Mesenchymal stem cell (in vitro differentiated cells and primary cell): ENCODE measurements around the gene ATP6V0E2.
A peak's percentile ranks its signal among the peaks of the same experiment; 100 is the strongest.

ENCODE experiments used
- DNase-seq: peaks from one replicate; pipeline ENCODE4 v3.0.0-alpha.2; 2013
- H2AFZ ChIP-seq: one replicate; pipeline ENCODE4 v1.6.1; 2013; ENCODE audit warnings: low read depth, mild to moderate bottlenecking, control low read depth, inconsistent platforms, low read length, moderate library complexity
- H2AK5ac ChIP-seq: 2 replicates; pipeline ENCODE4 v1.6.1; 2013; ENCODE audit warnings: low read length, moderate library complexity, mild to moderate bottlenecking, inconsistent platforms; ENCODE audit not compliant: severe bottlenecking
- H2BK120ac ChIP-seq: one replicate; pipeline ENCODE4 v1.6.1; 2013; ENCODE audit warnings: low read depth, mild to moderate bottlenecking, inconsistent platforms, low read length, moderate library complexity
- H2BK12ac ChIP-seq, 2 experiments: one replicate each; pipeline ENCODE4 v1.6.1; 2013; ENCODE audit warnings: inconsistent platforms in 2 of 2, low read length in 2 of 2, mild to moderate bottlenecking in 2 of 2, moderate library complexity in 2 of 2, control low read depth in 1 of 2
- H2BK15ac ChIP-seq: one replicate; pipeline ENCODE4 v1.6.1; 2013; ENCODE audit warnings: mild to moderate bottlenecking, low read depth, inconsistent platforms; ENCODE audit not compliant: poor library complexity, severe bottlenecking
- H2BK5ac ChIP-seq: 2 replicates; pipeline ENCODE4 v1.6.1; 2013; ENCODE audit warnings: low read depth, mild to moderate bottlenecking, low read length, control low read depth, inconsistent platforms; ENCODE audit not compliant: poor library complexity, severe bottlenecking
- H3K14ac ChIP-seq, 2 experiments: one replicate each; pipeline ENCODE4 v1.6.1; 2013; ENCODE audit warnings: inconsistent platforms in 2 of 2, low read length in 2 of 2, control low read depth in 1 of 2, mild to moderate bottlenecking in 1 of 2, moderate library complexity in 1 of 2
- H3K18ac ChIP-seq, 2 experiments: one replicate each; pipeline ENCODE4 v1.6.1; 2013; ENCODE audit warnings: inconsistent platforms in 2 of 2, low read length in 2 of 2, control low read depth in 1 of 2, low read depth in 1 of 2, mild to moderate bottlenecking in 1 of 2
- H3K23ac ChIP-seq, 2 experiments: one replicate each; pipeline ENCODE4 v1.6.1; 2013; ENCODE audit warnings: inconsistent platforms in 2 of 2, low read length in 2 of 2, mild to moderate bottlenecking in 2 of 2, moderate library complexity in 2 of 2, control low read depth in 1 of 2
- H3K27ac ChIP-seq: 2 replicates; pipeline ENCODE4 v1.5.1; 2013; ENCODE audit warnings: mild to moderate bottlenecking, moderate library complexity, low read length, control low read depth, inconsistent platforms; ENCODE audit not compliant: poor library complexity, severe bottlenecking
- H3K27me3 ChIP-seq, 2 experiments: 2 replicates each; pipeline versions ENCODE4 v1.6.1 to v1.7.0; 2013; ENCODE audit warnings: low read length in 2 of 2, mild to moderate bottlenecking in 2 of 2, moderate library complexity in 2 of 2, control low read depth in 1 of 2, inconsistent platforms in 1 of 2; ENCODE audit not compliant: control insufficient read depth in 1 of 2, insufficient read depth in 1 of 2
- H3K36me3 ChIP-seq, 2 experiments: 2 replicates each; pipeline versions ENCODE4 v1.6.1 to v1.7.0; 2013; ENCODE audit warnings: low read length in 2 of 2, control low read depth in 1 of 2, inconsistent platforms in 1 of 2, low read depth in 1 of 2, mild to moderate bottlenecking in 1 of 2; ENCODE audit not compliant: insufficient read depth in 2 of 2, control insufficient read depth in 1 of 2
- H3K4ac ChIP-seq, 2 experiments: one replicate each; pipeline ENCODE4 v1.6.1; 2013; ENCODE audit warnings: inconsistent platforms in 2 of 2, low read length in 2 of 2, mild to moderate bottlenecking in 2 of 2, moderate library complexity in 2 of 2, control low read depth in 1 of 2, low read depth in 1 of 2
- H3K4me1 ChIP-seq: 2 replicates; pipeline ENCODE4 v1.6.1; 2013; ENCODE audit warnings: low read depth, low read length, control low read depth; ENCODE audit not compliant: control insufficient read depth, insufficient read depth
- H3K4me2 ChIP-seq: 2 replicates; pipeline ENCODE4 v1.6.1; 2013; ENCODE audit warnings: low read length, mild to moderate bottlenecking, inconsistent platforms; ENCODE audit not compliant: poor library complexity, severe bottlenecking
- H3K4me3 ChIP-seq, 2 experiments: 2 replicates each; pipeline versions ENCODE4 v1.5.1 to v1.7.0; 2013; ENCODE audit warnings: low read length in 2 of 2, mild to moderate bottlenecking in 2 of 2, control low read depth in 1 of 2, low read depth in 1 of 2; ENCODE audit not compliant: insufficient read depth in 1 of 2
- H3K79me1 ChIP-seq: replicated peaks from 2 replicates; pipeline ENCODE4 v1.6.1; 2013; ENCODE audit warnings: mild to moderate bottlenecking, control low read depth, low read length, inconsistent platforms; ENCODE audit not compliant: poor library complexity, severe bottlenecking
- H3K9ac ChIP-seq: 2 replicates; pipeline ENCODE4 v1.7.0; 2013; ENCODE audit warnings: mild to moderate bottlenecking, low read length, moderate library complexity
- H3K9me3 ChIP-seq: 2 replicates; pipeline ENCODE4 v1.7.0; 2013; ENCODE audit warnings: mild to moderate bottlenecking, low read length; ENCODE audit not compliant: control insufficient read depth
- H4K8ac ChIP-seq: one replicate; pipeline ENCODE4 v1.6.1; 2013; ENCODE audit warnings: inconsistent platforms, mild to moderate bottlenecking, low read length, moderate library complexity
- H4K91ac ChIP-seq: one replicate; pipeline ENCODE4 v1.6.1; 2013; ENCODE audit warnings: mild to moderate bottlenecking, low read length, inconsistent platforms
- WGBS: methylation state at CpG from one replicate; pipeline ENCODE4 v1.1.7; 2013; ENCODE audit warnings: mixed read lengths; 5-methylcytosine and 5-hydroxymethylcytosine counted together

Gene ATP6V0E2

GRCh38 chr7:149851449-149851848, 22.3 kb upstream of the ATP6V0E2 start:
- no peak overlapping the region for H3K4me2 ChIP-seq
- H2BK120ac ChIP-seq: no peak overlapping the region
- no peak overlapping the region for H3K18ac ChIP-seq
- H2AFZ ChIP-seq: no peak overlapping the region
- DNase-seq: no peak
- no peak overlapping the region for H4K8ac ChIP-seq
- 86% methylated on average over 9 of the region's 9 CpGs for WGBS
- H3K23ac ChIP-seq: no peak overlapping the region
- H3K14ac ChIP-seq: no peak overlapping the region
- no peaks in the 10 kb centered on the region for H3K9me3 ChIP-seq
- peaks cover 16% of the 10 kb centered on the region for H3K4me1 ChIP-seq
- H2BK12ac ChIP-seq: no peak overlapping the region
- peaks cover 21 to 35% of the 10 kb centered on the region in 2 experiments for H3K36me3 ChIP-seq
- H2BK5ac ChIP-seq: no peak overlapping the region
- H4K91ac ChIP-seq: no peak overlapping the region
- H2AK5ac ChIP-seq: peak overlapping the region; percentile 46
- H3K27me3 ChIP-seq: no peaks in the 10 kb centered on the region
- H3K4ac ChIP-seq: no peak overlapping the region
- H3K79me1 ChIP-seq: peaks cover 1% of the 10 kb centered on the region
- H2BK15ac ChIP-seq: no peak overlapping the region
- H3K27ac ChIP-seq: no peak overlapping the region
- H3K9ac ChIP-seq: no peak overlapping the region
- no peak overlapping the region for H3K4me3 ChIP-seq

- Histone ChIP-seq H3K4me3 (no peak overlapping the region), H3K18ac (no peak overlapping the region), H3K27me3 (no peaks in the 10 kb centered on the region), H4K91ac (no peak overlapping the region), H2BK5ac (no peak overlapping the region), H3K79me1 (peaks cover 1% of the 10 kb centered on the region), H2AK5ac (no peak overlapping the region), H2BK15ac (no peak overlapping the region), H3K14ac (no peak overlapping the region), H2BK12ac (no peak overlapping the region), H3K23ac (no peak overlapping the region), H3K9ac (no peak overlapping the region), H3K4ac (no peak overlapping the region), H3K4me1 (peaks cover 16% of the 10 kb centered on the region), H3K4me2 (no peak overlapping the region), H2BK120ac (no peak overlapping the region), H3K36me3 (peaks cover 14 to 23% of the 10 kb centered on the region in 2 experiments), H2AFZ (no peak overlapping the region), H3K9me3 (no peaks in the 10 kb centered on the region), H3K27ac (no peak overlapping the region), H4K8ac (no peak overlapping the region)
- DNase-seq: no peak
- WGBS: 93% methylated on average over 7 of the region's 9 CpGs
Measured at GRCh38 chr7:149853157-149853556, 20.6 kb upstream of the ATP6V0E2 start.

DNA sequence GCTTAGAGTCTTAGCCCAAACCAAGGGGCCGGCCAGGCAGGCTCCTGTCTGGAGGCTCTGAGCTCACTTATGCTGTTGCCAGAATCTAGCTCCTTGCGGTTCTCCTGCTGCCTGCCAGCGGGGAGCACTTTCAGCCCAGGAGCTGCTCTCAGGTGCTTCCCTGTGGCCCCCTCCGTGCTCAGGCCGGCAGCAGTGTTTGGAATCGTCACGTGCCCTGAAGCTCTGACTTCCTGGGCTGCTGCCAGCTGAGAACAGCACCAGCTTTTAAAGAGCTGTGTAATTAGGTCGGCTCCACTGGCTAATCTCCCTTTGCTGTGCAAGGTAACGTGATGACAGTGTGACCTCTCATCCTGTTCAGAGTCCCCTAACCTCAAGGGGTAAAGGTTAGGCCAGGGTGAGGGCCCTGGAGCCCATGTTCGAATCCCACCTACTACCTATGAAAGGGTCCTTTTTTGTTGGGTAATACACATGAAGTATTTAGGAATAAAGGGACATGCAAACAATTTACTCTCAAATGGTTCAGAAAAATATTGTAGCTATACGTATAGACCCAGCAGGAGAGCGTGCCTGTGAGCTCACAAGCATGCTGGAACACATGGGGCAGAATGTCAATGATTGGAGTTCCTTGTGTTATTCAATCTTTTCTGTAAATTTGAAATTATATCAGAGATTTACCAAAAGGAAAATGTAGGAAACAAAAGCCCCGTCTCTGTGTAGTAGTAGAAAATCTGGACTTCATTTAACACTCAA, 19.0 kb upstream of the ATP6V0E2 start:
- Histone ChIP-seq H3K4me1 (peaks cover 16% of the 10 kb centered on the region), H3K9me3 (no peaks in the 10 kb centered on the region), H2AFZ (no peak overlapping the region), H3K27me3 (no peaks in the 10 kb centered on the region), H2BK15ac (no peak overlapping the region), H3K27ac (peak overlapping the region; percentile 91), H3K18ac (peak overlapping the region in 1 of 2 experiments; percentile 46), H3K79me1 (peaks cover 1% of the 10 kb centered on the region), H3K4me3 (peak overlapping the region in 1 of 2 experiments; percentile 27), H2BK120ac (no peak overlapping the region), H2BK12ac (no peak overlapping the region), H4K8ac (peak overlapping the region; percentile 12), H3K36me3 (peaks cover 14 to 19% of the 10 kb centered on the region in 2 experiments), H4K91ac (no peak overlapping the region), H3K4ac (peak overlapping the region in 1 of 2 experiments; percentile 75), H3K4me2 (peak overlapping the region; percentile 70), H2AK5ac (no peak overlapping the region), H3K9ac (no peak overlapping the region), H3K14ac (peak overlapping the region in 1 of 2 experiments; percentile 84), H3K23ac (peak overlapping the region in 1 of 2 experiments; percentile 74), H2BK5ac (peak overlapping the region; percentile 53)
- peak; percentile 22 for DNase-seq
- 25% methylated on average over 10 of the region's 13 CpGs for WGBS

- Histone ChIP-seq H3K18ac (no peak overlapping the region), H4K8ac (no peak overlapping the region)
Measured at GRCh38 chr7:149855361-149856305, 18.1 kb upstream of the ATP6V0E2 start.

More at GRCh38 chr7:149855361-149856305, 18.1 kb upstream of the ATP6V0E2 start:
- H3K14ac ChIP-seq: no peak overlapping the region
- H2BK5ac ChIP-seq: no peak overlapping the region
- no peak overlapping the region for H3K4me3 ChIP-seq
- H3K27me3 ChIP-seq: no peaks in the 10 kb centered on the region
- H3K9ac ChIP-seq: no peak overlapping the region
- no peaks in the 10 kb centered on the region for H3K9me3 ChIP-seq
- H2BK12ac ChIP-seq: peak overlapping the region in 1 of 2 experiments; percentile 67
- peaks cover 18% of the 10 kb centered on the region for H3K4me1 ChIP-seq
- 86% methylated on average over 13 of the region's 16 CpGs for WGBS
- H3K4ac ChIP-seq: peak overlapping the region in 1 of 2 experiments; percentile 55
- no peak overlapping the region for H2AFZ ChIP-seq
- no peak overlapping the region for H3K23ac ChIP-seq
- peak overlapping the region; percentile 87 for H2AK5ac ChIP-seq
- peak overlapping the region; percentile 30 for H3K4me2 ChIP-seq
- peaks cover 18 to 22% of the 10 kb centered on the region in 2 experiments for H3K36me3 ChIP-seq
- H3K27ac ChIP-seq: peak overlapping the region; percentile 91
- H3K79me1 ChIP-seq: peaks cover 1% of the 10 kb centered on the region
- DNase-seq: peak; percentile 66
- no peak overlapping the region for H4K91ac ChIP-seq
- no peak overlapping the region for H2BK120ac ChIP-seq
- H2BK15ac ChIP-seq: no peak overlapping the region
